Large intestine (tissue), 3 donors: ENCODE results near the gene KAT2B. TPM values are rescaled to one million over a fixed set of nuclear protein-coding genes. Genes with fewer than 3 reads are reported as not detected.

Source experiments
- DNase-seq, 2 donors: peaks; one replicate each; pipeline versions ENCODE4 v3.0.0 to v3.0.0-alpha.2; 2013
- H3K27ac ChIP-seq: one replicate; pipeline ENCODE4 v1.5.1; 2013; ENCODE audit warnings: low read length
- H3K27me3 ChIP-seq: 2 replicates; pipeline ENCODE4 v1.6.1; 2013; ENCODE audit warnings: low read length; ENCODE audit not compliant: control insufficient read depth, insufficient read depth
- H3K36me3 ChIP-seq: 2 replicates; pipeline ENCODE4 v1.6.1; 2013; ENCODE audit warnings: low read length; ENCODE audit not compliant: control insufficient read depth, insufficient read depth
- H3K4me1 ChIP-seq: one replicate; pipeline ENCODE4 v1.6.1; 2013; ENCODE audit warnings: low read length; ENCODE audit not compliant: control insufficient read depth, insufficient read depth
- H3K4me3 ChIP-seq: one replicate; pipeline ENCODE4 v1.5.1; 2013; ENCODE audit warnings: low read length
- H3K9me3 ChIP-seq: one replicate; pipeline ENCODE4 v1.6.1; 2013; ENCODE audit warnings: mild to moderate bottlenecking, low read depth, low read length, moderate library complexity; ENCODE audit not compliant: control insufficient read depth
- WGBS: methylation state at CpG from one replicate; pipeline ENCODE4 v1.1.5; 2013; ENCODE audit warnings: low lambda C conversion rate; ENCODE audit not compliant: insufficient coverage; 5-methylcytosine and 5-hydroxymethylcytosine counted together
- polyA plus RNA-seq: library from polyadenylated mRNA; unstranded; fragments of 120-200 nt; gene quantifications from one replicate; pipeline ENCODE4 v1.2.1, GENCODE V29; 2013

KAT2B gene
- polyA plus RNA-seq, 1 donor = 20.3 TPM

DNA sequence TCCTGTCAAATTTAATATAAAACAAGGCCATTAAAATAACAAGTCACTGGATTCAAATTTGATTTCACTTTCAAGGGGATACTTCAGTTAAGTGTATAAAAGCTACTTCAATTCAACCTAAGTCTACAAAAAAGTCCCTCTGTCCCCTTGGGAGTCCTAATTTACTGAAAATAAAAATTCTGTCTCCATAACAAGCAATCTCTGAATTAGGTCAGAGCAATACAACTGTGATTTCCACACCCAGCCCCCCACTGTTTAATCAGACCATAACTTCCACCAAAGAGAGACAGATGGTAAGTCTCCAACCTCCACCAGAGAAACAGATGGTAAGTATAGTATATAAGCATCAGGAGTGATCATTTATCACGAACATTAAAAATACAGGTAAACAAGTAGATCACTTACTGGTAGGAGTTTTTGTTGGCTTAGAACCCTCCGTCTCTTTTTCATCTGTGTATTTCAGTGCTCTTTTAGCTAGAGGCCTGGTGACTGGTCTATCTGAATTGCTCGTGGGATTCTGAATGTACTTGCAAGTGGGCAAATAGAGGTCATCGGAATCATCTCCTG lies 133.7 kb downstream of the KAT2B start:
- Histone ChIP-seq H3K27me3 (no peaks in the 10 kb centered on the region), H3K9me3 (no peaks in the 10 kb centered on the region), H3K27ac (no peak overlapping the region), H3K4me3 (no peak overlapping the region), H3K4me1 (no peaks in the 10 kb centered on the region), H3K36me3 (no peaks in the 10 kb centered on the region)
- 93% methylated on average over 4 of the region's 4 CpGs for WGBS
- DNase-seq = no peak

- no peaks in the 10 kb centered on the region for H3K4me1 ChIP-seq
- WGBS = 100% methylated on average over 2 of the region's 3 CpGs
- H3K27ac ChIP-seq = no peak overlapping the region
- DNase-seq = no peak
- H3K36me3 ChIP-seq = no peaks in the 10 kb centered on the region
- no peaks in the 10 kb centered on the region for H3K9me3 ChIP-seq
- no peaks in the 10 kb centered on the region for H3K27me3 ChIP-seq
- H3K4me3 ChIP-seq = no peak overlapping the region
Observed at GRCh38 chr3:20181276-20181675, 141.0 kb downstream of the KAT2B start.

- DNase-seq = no peak
- Histone ChIP-seq H3K9me3 (no peaks in the 10 kb centered on the region), H3K4me1 (no peaks in the 10 kb centered on the region), H3K36me3 (no peaks in the 10 kb centered on the region), H3K27ac (no peak overlapping the region), H3K4me3 (no peak overlapping the region), H3K27me3 (no peaks in the 10 kb centered on the region)
- WGBS = no CpG with 5 or more reads among the region's 4 CpGs
Observed at GRCh38 chr3:20182206-20182605, 142.0 kb downstream of the KAT2B start.

DNA sequence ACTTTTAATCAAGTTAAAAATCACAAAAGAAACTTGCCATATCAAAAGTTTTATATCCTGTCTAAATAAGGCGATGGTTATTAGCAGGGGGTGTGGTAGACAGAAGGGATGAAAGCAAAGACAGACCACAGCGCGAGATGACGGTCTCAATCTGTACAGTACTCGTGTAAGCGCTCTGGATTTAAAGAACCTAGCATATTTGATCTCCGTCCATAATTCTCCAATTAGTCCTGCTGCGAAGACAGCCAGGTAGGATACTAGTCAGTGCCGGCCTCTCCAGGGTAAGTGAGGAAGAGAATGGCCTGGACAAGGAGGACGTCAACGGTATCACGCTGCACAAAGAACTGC lies 145.1 kb downstream of the KAT2B start:
- no peaks in the 10 kb centered on the region for H3K9me3 ChIP-seq
- peak overlapping the region; percentile 95 for H3K4me3 ChIP-seq
- no peaks in the 10 kb centered on the region for H3K27me3 ChIP-seq
- H3K27ac ChIP-seq = peak overlapping the region; percentile 100
- peak in 1 of 2 donors; percentile 29 for DNase-seq
- no CpG with 5 or more reads among the region's 12 CpGs for WGBS
- H3K36me3 ChIP-seq = no peaks in the 10 kb centered on the region
- peaks cover 4% of the 10 kb centered on the region for H3K4me1 ChIP-seq

GRCh38 chr3:20185679-20186599 lies 145.7 kb downstream of the KAT2B start, which contains the start of gene SGO1:
Gene SGO1, minus strand, starts transcription at chr3:20186206. Its CDS starts 2,179 bp downstream, at chr3:20184027.
- peak; percentile 99 for DNase-seq
- Histone ChIP-seq H3K27me3 (no peaks in the 10 kb centered on the region), H3K4me3 (peak within 1 kb of the TSS; percentile 95), H3K27ac (peak within 1 kb of the TSS; percentile 100), H3K36me3 (no peaks in the 10 kb centered on the region), H3K4me1 (peaks cover 4% of the 10 kb centered on the region), H3K9me3 (no peaks in the 10 kb centered on the region)
- no CpG with 5 or more reads among the region's 65 CpGs for WGBS

GRCh38 chr3:20186600-20187004 lies 146.4 kb downstream of the KAT2B start:
- H3K36me3 ChIP-seq = no peaks in the 10 kb centered on the region
- H3K27ac ChIP-seq = peak overlapping the region; percentile 100
- WGBS = 0% methylated on average over 6 of the region's 9 CpGs
- H3K4me3 ChIP-seq = peak overlapping the region; percentile 95
- H3K27me3 ChIP-seq = no peaks in the 10 kb centered on the region
- no peaks in the 10 kb centered on the region for H3K9me3 ChIP-seq
- no peak for DNase-seq
- H3K4me1 ChIP-seq = peaks cover 4% of the 10 kb centered on the region

DNA sequence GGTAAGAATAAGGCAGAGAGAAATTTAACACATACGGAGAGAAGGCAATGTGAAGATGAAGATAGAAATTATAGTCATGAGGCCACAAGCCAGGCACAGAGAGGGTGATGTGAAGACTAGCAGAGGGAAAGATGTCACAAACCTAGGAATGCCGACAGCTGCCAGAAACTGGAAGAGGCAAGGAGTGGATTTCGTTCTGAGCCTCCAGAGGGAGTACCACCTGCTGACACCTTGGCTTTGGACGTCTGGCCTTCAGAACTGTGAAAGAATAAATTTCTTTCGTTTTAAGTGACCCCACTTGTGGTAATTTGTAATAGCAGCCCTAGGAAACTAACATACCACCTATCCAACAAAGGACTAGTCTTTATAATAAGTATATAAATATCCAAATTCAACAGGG lies 150.7 kb downstream of the KAT2B start:
- peaks cover 4% of the 10 kb centered on the region for H3K4me1 ChIP-seq
- no peaks in the 10 kb centered on the region for H3K36me3 ChIP-seq
- H3K27me3 ChIP-seq = no peaks in the 10 kb centered on the region
- no peak overlapping the region for H3K4me3 ChIP-seq
- H3K27ac ChIP-seq = no peak overlapping the region
- 54% methylated on average over 2 of the region's 5 CpGs for WGBS
- no peaks in the 10 kb centered on the region for H3K9me3 ChIP-seq
- DNase-seq = no peak

- Histone ChIP-seq H3K4me1 (peaks cover 3% of the 10 kb centered on the region), H3K36me3 (no peaks in the 10 kb centered on the region), H3K27ac (no peak overlapping the region), H3K4me3 (no peak overlapping the region), H3K9me3 (no peaks in the 10 kb centered on the region), H3K27me3 (no peaks in the 10 kb centered on the region)
- DNase-seq = no peak
- WGBS = 100% methylated on average over 1 of the region's 7 CpGs
Observed at GRCh38 chr3:20194793-20195460, 154.7 kb downstream of the KAT2B start.

GRCh38 chr3:20197775-20198174 lies 157.5 kb downstream of the KAT2B start:
- no peaks in the 10 kb centered on the region for H3K27me3 ChIP-seq
- H3K27ac ChIP-seq = peak overlapping the region; percentile 69
- no peaks in the 10 kb centered on the region for H3K36me3 ChIP-seq
- 27% methylated on average over 2 of the region's 3 CpGs for WGBS
- H3K4me1 ChIP-seq = peaks cover 3% of the 10 kb centered on the region
- no peak overlapping the region for H3K4me3 ChIP-seq
- H3K9me3 ChIP-seq = no peaks in the 10 kb centered on the region
- peak; percentile 84 to 92 for DNase-seq

DNA sequence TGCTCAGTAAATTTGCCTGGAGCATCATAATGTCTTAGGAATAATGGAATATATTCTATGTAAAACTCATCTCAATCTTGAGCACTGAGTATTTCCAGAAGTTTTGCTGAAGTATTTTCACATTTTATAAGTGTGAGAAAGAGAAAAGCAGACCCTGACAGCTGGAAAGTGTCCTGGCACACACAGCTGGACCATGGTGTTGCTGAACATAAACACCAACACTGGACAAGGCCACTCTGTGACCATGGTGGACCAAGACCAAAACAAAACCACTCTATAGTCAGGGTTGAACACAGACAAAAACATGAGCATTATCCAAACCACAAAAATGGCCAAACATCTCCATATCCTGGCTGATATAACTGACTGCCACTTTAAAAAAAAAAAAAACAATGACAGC lies 160.9 kb downstream of the KAT2B start:
- Histone ChIP-seq H3K4me1 (peaks cover 3% of the 10 kb centered on the region), H3K4me3 (no peak overlapping the region), H3K27ac (no peak overlapping the region), H3K36me3 (no peaks in the 10 kb centered on the region), H3K27me3 (no peaks in the 10 kb centered on the region), H3K9me3 (no peaks in the 10 kb centered on the region)
- no peak for DNase-seq
